ENCODE data around the gene UNCX.

The UNCX gene

GRCh38 chr7:1214516-1214915, 18.2 kb upstream of the UNCX start:
- no peak for TF ChIP-seq MYC (IDR thresholded peaks at IDR 0.05; ENCODE audit: low read depth, low read length)
- TF ChIP-seq POLR2A (IDR thresholded peaks at IDR 0.05; ENCODE audit: extremely low read depth, insufficient read length): no peak
- no peak for TF ChIP-seq CTCF (IDR thresholded peaks at IDR 0.05; ENCODE audit: low read depth, low read length)
- TF ChIP-seq, protein P1, sequence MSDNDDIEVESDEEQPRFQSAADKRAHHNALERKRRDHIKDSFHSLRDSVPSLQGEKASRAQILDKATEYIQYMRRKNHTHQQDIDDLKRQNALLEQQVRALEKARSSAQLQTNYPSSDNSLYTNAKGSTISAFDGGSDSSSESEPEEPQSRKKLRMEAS (IDR thresholded peaks at IDR 0.05; ENCODE audit: low read depth, low read length): no peak
- no peak for DNase-seq (ENCODE audit: low read depth)
- H3K4me3 ChIP-seq (ENCODE audit: low read depth, low read length): no peak overlapping the region

DNA sequence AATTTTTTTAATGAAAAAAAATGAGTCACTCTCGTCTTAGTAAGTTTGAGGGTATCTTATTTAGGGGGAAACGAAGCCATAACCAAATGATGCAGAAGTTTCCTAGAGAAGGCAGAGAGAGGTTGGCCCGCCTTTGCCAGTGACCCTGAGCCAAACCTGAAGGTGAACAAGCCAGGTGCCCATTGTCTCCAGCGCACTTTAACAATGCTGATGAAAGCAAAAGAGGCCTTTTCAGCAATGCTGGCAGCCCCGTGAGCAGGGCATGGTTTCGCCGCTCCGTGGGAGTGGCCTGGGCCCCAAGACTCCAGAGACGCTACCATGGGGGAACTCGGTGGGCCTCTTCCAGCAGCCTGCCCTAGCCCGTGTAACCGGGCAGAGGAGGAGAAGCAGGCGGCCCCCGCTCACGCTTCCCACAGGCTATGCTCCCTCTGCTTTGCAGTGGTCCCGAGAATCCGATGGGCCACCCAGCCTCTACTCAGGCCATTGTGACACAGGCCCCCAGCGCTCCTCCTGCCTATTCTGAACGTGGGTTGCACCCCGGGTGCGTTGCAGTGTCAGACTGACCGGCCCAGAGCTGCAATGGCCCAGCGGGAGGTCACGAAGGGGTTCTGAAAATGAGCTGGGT, 14.0 kb upstream of the UNCX start:
- no peak for DNase-seq (ENCODE audit: low read depth)
- no peak for TF ChIP-seq CTCF (IDR thresholded peaks at IDR 0.05; ENCODE audit: low read depth, low read length)
- TF ChIP-seq POLR2A (IDR thresholded peaks at IDR 0.05; ENCODE audit: extremely low read depth, insufficient read length): no peak
- TF ChIP-seq, protein P1 (IDR thresholded peaks at IDR 0.05; ENCODE audit: low read depth, low read length): no peak
- no peak for TF ChIP-seq MYC (IDR thresholded peaks at IDR 0.05; ENCODE audit: low read depth, low read length)
- no peak overlapping the region for H3K4me3 ChIP-seq (ENCODE audit: low read depth, low read length)

DNA sequence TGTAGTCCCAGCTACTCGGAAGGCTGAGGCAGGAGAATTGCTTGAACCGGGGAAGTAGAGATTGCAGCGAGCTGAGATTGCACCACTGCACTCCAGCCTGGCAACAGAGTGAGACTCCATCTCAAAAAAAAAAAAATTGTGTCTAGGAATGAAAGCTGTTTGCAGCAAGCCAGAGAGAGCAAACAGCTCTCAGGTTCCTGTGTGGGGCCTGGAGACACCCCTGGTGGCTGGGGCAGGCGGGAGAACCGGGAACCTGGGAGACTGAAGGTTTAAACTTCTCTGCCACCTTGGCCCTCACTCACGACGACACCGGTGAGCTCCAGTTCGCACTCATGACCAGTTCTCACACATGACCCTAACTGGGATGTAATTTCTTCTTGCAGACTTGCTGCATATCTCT, 13.2 kb upstream of the UNCX start:
- H3K4me3 ChIP-seq (ENCODE audit: low read depth, low read length): no peak overlapping the region
- TF ChIP-seq MYC (IDR thresholded peaks at IDR 0.05; ENCODE audit: low read depth, low read length) (no peak), CTCF (IDR thresholded peaks at IDR 0.05; ENCODE audit: low read depth, low read length) (no peak), POLR2A (IDR thresholded peaks at IDR 0.05; ENCODE audit: extremely low read depth, insufficient read length) (no peak)
- TF ChIP-seq, protein P1 (IDR thresholded peaks at IDR 0.05; ENCODE audit: low read depth, low read length): no peak
- DNase-seq (ENCODE audit: low read depth): no peak

- no peak overlapping the region for H3K4me3 ChIP-seq (ENCODE audit: low read depth, low read length)
- DNase-seq (ENCODE audit: low read depth): no peak
- TF ChIP-seq MYC (IDR thresholded peaks at IDR 0.05; ENCODE audit: low read depth, low read length): no peak
These were observed 12.5 kb upstream of the UNCX start for GRCh38 chr7:1220000-1220726.

DNA sequence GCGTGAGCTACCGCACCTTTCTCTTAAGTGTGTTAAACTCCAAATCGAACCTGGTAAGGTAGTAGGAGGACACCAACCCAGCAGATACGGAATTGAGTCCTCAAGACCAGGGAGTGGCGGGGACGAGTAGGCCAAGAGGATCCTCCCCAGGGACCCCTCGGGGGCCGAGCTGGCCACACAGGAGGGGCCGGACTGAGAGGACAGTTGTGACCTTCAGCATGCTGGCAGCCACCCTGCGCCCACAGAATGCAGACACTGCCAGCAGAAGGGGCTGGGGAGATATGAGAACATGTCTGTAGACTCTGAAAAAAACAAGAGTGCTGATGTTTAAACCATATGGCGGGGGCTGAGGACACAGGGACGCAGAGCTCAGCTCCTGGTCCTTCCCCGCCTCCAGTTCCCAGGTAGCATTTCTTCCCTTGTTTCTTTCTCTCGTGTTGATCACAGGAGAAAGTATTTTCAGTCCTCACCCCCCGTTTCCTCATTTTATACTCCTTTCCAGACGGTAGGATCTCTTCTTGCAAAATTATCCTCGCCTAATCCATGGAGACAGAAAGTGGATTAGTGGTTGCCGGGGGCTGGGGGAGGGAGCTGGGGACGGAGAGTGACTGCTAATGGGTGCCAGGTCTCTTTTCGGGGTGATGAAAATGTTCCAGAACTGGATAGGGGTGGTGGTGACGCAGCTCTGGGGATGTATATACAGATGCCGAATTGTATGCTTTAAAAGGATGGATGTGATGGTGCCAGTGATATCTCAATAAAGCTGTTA, 11.5 kb upstream of the UNCX start:
- TF ChIP-seq CTCF (IDR thresholded peaks at IDR 0.05; ENCODE audit: low read depth, low read length): no peak
- no peak overlapping the region for H3K4me3 ChIP-seq (ENCODE audit: low read depth, low read length)
- no peak for DNase-seq (ENCODE audit: low read depth)

- TF ChIP-seq POLR2A (IDR thresholded peaks at IDR 0.05; ENCODE audit: extremely low read depth, insufficient read length) (no peak), CTCF (IDR thresholded peaks at IDR 0.05; ENCODE audit: low read depth, low read length) (peak; percentile 61)
- peak; percentile 79 for DNase-seq (ENCODE audit: low read depth)
- no peak overlapping the region for H3K4me3 ChIP-seq (ENCODE audit: low read depth, low read length)
These were observed 9.3 kb upstream of the UNCX start for GRCh38 chr7:1223196-1223981.

Data from NB4 (cell line).